GM21723 (cell line): ENCODE measurements around the gene NDUFB10.

Experiments
- ATAC-seq: cut with Tn5 transposase; IDR thresholded peaks from one replicate; pipeline ENCODE4 v1.9.1; 2021; ENCODE audit warnings: mild to moderate bottlenecking, moderate library complexity; ENCODE audit not compliant: unreplicated experiment

NDUFB10 gene

GRCh38 chr16:1965396-1966001 is 6.2 kb downstream of the NDUFB10 start:
- no peak for ATAC-seq

DNA sequence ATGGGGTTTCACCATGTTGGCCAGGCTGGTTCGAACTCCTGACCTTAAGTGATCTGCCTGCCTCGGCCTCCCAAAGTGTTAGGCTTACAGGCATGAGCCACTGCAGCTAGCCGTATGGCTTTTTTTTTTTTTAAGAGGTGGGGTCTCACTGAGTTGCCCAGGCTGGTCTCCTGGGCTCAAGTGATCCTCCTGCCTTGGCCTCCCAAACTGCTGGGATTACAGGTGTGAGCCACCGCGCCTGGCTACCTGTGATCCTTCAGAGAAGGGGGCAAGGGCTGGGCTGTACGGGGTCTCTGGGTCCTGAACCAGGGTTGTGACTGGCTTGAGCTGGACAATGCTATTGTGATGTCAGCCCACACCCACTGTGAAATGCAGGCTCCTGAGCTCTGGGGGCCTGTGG is 7.1 kb downstream of the NDUFB10 start, which contains the start of gene RNF151:
Gene RNF151, plus strand, starts transcription at position 397 of the 400 bp plus-strand sequence. CDS start 26 bp downstream, outside the sequence.
- no peak for ATAC-seq

DNA sequence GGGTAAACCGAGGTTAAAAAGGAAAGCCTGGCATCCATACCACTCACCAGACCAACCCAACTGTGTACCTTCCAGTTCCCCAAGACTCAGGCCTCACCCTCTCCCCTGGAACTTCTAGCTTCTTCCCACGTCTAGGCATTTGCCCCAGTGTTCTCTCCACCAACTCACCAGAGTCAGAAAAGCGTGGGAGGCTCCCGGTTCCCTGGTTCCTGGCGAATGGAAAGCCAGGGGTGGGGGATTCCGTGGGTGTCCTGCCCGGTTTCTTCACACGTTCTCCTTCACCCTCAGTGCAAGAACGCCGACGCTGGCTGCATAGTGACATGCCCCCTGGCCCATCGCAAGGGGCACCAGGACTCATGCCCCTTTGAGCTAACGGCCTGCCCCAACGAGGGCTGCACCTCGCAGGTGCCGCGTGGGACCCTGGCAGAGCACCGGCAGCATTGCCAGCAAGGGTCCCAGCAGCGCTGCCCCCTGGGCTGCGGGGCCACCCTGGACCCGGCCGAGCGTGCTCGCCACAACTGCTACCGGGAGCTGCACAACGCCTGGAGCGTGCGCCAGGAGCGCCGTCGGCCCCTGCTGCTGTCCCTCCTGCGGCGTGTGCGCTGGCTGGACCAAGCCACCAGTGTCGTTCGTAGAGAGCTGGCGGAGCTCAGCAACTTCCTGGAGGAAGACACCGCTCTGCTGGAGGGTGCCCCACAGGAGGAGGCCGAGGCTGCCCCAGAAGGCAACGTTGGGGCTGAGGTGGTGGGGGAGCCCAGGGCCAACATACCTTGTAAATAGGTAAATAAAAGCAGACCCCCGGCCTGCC is 9.0 kb downstream of the NDUFB10 start:
- ATAC-seq, result no peak

- peak; percentile 64 for ATAC-seq
Measured at GRCh38 chr16:1971796-1972489, 12.6 kb downstream of the NDUFB10 start, which contains the start of gene TBL3. Gene TBL3, plus strand, starts transcription at chr16:1972053. Its CDS starts 112 bp downstream, at chr16:1972165.

DNA sequence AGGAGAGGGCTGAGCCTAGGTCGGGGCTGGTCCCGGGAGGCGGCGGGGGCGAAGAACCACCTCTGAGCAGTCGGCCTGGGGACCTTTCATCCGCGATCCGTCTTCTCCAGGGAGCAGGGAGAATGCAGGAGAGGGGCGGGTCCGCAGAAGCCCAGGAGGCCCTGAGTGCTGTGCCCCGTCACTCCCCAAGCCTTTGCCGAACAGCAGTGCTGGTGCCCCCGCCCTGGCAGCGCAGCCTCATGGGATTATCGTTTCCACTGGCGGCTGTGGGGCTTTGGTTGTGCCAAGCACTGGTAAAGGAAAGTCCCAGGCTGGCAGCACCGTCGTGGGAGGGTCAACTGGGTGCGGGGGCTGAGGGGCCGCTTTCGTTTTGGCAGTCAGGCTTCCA is 13.1 kb downstream of the NDUFB10 start:
- ATAC-seq, result no peak

DNA sequence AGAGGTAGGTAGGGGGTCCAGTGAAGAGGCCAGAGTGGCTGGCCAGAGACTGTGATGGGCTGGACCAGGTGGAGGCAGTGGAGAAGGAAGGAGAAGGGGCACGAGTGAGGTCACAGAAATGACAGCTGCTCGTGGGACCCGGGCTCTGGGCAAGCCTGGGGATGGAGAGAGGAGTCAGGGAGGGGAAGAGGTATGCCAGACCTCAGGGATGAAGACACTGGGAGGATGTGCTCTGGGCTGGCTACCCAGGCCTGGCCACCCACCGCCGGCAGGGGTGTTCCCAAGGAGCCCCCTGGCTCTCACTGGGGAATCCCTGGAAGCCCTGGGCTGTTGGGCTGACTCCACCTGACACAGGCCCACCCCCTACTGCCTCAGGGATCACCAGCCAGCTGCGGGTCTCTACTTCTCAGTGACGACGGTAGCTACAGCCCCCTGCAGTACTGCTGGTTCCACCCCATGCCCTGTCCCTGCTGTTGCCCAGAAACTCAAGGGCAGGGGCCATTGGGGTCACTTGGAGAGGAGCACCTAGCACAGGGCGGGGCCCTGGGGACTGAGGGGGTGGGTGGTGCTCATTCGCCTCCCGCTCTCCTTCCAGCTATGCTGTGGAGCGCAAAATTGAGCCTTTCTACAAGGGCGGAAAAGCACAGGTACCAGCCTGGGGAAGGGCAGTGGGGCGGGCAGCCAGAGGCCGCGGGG is 14.3 kb downstream of the NDUFB10 start:
- ATAC-seq, result no peak

DNA sequence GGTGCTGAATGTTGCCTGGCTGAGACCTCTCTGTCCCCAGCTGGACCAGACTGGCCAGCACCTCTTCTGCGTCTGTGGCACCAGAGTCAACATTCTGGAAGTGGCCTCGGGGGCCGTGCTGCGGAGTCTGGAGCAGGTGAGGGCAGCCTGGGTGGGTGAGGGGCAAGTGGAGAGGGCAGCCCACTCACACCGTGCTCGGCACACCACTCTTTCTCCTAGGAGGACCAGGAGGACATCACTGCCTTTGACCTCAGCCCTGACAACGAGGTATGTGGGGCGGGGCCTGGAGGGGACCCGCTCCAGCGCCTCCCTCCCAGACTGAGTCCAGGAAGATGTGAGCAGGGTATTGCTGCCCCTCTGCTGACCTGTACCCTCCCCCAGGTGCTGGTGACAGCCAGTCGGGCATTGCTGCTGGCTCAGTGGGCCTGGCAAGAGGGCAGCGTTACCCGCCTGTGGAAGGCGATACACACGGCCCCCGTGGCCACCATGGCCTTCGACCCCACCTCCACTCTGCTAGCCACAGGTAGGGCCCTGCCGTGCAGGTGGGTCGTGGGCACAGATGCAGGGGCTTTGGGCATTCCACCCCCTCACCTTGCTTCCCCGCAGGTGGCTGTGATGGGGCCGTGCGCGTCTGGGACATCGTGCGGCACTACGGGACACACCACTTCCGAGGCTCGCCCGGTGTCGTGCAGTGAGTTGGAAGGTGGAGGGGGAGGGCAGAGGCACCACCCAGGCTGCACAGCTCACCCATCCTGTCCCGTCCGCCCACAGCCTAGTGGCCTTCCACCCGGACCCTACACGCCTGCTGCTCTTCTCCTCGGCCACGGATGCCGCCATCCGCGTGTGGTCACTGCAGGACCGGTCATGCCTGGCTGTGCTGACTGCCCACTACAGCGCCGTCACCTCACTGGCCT is 15.1 kb downstream of the NDUFB10 start:
- no peak for ATAC-seq

GRCh38 chr16:1975432-1976215 is 16.3 kb downstream of the NDUFB10 start:
- ATAC-seq, result no peak

GRCh38 chr16:1976216-1976520 is 16.8 kb downstream of the NDUFB10 start:
- ATAC-seq, result no peak

DNA sequence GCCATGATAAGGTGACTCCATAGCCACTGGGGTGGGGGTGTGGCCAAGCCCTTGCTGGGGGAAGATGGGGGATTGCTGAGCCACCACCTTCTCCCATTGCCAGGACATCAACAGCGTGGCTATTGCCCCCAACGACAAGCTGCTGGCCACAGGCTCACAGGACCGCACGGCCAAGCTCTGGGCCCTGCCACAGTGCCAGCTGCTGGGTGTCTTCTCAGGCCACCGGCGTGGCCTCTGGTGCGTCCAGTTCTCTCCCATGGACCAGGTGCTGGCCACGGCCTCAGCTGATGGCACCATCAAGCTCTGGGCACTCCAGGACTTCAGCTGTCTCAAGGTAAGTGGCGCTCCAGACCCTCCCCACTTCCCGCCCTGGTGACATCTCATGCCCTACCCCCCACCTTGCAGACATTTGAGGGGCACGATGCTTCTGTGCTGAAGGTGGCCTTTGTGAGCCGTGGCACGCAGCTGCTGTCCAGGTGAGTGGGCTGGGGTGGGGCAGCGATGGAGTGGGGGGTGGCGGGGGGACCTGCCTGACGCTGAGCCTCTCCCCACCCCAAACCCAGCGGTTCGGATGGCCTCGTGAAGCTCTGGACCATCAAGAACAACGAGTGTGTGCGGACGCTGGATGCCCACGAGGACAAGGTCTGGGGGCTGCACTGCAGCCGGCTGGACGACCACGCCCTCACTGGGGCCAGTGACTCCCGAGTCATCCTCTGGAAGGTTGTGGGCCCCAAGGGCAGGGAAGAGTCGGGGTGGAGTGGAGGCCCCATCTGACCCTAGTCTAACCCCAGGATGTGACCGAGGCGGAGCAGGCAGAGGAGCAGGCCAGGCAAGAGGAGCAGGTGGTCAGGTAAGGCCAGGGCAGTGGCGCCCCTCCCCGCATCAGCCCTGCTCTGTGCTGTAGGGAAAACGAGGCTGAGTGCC is 17.9 kb downstream of the NDUFB10 start:
- ATAC-seq, result no peak

- no peak for ATAC-seq
Measured at GRCh38 chr16:1977875-1978268, 18.5 kb downstream of the NDUFB10 start.

DNA sequence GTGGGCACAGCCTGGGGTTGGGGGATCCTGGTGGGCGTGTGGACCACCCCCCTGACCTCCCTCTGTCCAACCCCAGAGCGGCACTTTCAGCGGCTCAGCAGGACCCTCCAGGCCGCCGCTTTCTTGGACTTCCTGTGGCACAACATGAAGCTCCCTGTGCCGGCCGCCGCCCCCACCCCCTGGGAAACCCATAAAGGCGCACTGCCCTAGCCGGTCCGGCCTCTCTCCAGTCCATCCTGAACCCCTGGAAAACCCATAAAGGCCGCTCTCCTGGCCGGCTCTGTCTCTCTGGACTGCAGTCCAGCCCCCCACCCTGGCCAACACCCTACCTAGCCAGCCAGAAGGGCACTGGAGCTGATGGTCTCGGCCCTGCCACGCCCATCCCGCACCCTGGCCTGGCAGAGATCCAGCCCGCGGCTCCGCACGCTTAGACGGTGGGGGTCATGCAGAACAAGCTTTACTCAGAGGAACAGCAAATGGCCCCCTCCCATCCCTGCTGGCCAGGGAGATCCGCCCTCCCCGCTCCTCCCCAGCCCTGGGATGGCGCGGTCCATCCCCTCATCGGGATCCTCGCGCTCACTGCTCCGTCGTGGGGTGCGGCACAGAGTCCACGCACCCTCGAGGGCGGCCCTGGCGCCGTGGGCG is 19.3 kb downstream of the NDUFB10 start:
- ATAC-seq, result no peak

- no peak for ATAC-seq
Measured at GRCh38 chr16:1979271-1980029, 20.1 kb downstream of the NDUFB10 start.

DNA sequence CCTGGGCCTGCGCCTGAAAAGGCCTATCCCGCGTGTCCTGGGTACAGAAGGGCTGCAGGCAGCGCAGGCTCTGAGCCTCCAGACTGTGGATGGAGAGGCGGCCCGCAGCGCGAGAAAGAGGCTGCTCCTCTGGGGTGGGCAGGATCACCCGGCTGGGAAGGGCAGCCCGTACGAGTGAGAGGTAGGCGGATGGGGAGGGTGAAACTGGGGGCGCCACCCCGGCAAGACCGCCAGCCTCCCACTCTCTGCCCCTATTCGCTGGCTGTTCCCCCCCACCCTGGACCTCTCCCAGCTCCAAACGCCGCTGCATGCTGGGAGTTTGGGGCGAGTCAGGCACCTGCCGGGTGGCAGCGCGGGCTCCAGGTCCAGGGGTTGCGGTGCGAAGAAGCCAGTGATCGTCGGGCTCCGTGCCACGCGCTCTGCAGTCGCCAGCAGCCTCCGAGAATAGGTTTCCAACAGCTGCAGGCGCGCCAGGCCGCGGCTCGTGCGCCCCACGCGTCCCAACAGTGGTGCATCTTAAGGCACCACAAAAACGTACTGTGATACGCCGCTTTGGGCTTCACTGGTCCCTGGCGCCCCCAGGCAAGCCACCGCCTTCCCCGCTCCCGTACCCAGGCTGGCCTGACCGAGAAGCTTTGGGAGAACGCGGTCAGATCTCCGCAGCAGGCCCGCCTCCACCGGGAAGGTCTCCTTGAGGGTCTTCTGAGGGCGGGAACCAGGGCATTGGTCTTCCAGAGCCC is 20.9 kb downstream of the NDUFB10 start:
- no peak for ATAC-seq

- no peak for ATAC-seq
Measured at GRCh38 chr16:1980770-1981087, 21.4 kb downstream of the NDUFB10 start.

GRCh38 chr16:1981398-1981836 is 22.1 kb downstream of the NDUFB10 start, which contains the start of gene NOXO1:
Gene NOXO1, minus strand, starts transcription at chr16:1981469. Its CDS starts 290 bp downstream, at chr16:1981179.
- ATAC-seq, result no peak
